ENCODE results near the gene ANTXRL. TPM values are rescaled to one million over a fixed set of nuclear protein-coding genes. Genes with fewer than 3 reads are reported as not detected.

The ANTXRL gene
- polyA plus RNA-seq, 1 of the 3 experiments (the other 2 are of a cell fraction), result not detected

DNA sequence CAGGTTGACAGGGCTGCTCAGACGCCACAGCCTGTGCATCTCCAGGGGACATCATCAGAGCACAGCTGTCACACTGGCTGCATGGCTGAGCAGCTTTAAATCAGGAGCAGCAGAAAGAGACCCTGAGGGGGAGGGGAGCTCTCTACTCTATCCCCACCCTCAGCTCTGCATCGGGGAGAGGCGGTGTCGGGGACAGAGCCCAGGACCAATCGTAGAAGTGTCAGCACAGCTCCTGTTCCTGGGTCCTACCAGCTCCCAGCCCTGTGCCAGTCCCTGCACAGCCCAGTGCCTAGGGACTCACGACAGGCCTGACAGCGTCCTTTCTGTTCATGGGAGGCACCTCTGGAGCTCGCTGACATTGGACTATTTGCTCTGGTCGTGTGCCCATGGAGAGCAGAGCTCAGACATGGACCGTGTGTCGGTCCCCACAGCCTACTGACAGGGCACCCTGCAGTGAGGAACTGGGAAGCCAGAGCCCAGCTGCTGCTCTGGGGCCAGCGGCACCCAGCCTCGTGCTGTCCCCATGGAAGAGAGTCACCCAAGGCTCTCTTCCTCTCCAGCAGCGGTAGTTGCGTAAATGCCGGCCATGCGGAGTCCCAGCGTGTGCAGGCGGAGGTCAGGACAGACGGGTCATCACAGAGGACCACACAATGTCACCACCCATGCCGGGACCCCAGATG, 20.4 kb upstream of the ANTXRL start:
- H3K4me3 ChIP-seq (ENCODE audit: low read depth in 2 of 2, low read length in 1 of 2), result no peak overlapping the region
- no peaks in the 10 kb centered on the region for H3F3A ChIP-seq (replicated peaks; ENCODE audit: insufficient read depth)
- no peak for DNase-seq
- no peak overlapping the region for H3K27ac ChIP-seq (ENCODE audit: low read depth in 2 of 2, low read length in 1 of 2)
- no peaks in the 10 kb centered on the region for H3K9me3 ChIP-seq
- POLR2A ChIA-PET, result interaction anchor here (0.8 kb wide), 1 partner anchor 19 kb away, joined by 4 read pairs; no protein-coding TSS in a partner anchor
- CTCF ChIA-PET, result interaction anchor here (0.9 to 3.3 kb wide), 3 partner anchors 11 to 45 kb away, joined by 3 to 19 read pairs (median 4); no protein-coding TSS in a partner anchor
- H3K4me1 ChIP-seq (ENCODE audit: control insufficient read depth in 1 of 2, insufficient read depth in 2 of 2, low read depth in 1 of 2, low read length in 1 of 2), result peaks cover 0 to 6% of the 10 kb centered on the region in 2 experiments; a peak in 1 of 4 replicates
- no peaks in the 10 kb centered on the region for H3K9me2 ChIP-seq
- H3K27me3 ChIP-seq (ENCODE audit: insufficient read depth), result no peaks in the 10 kb centered on the region
- no peaks in the 10 kb centered on the region for H4K20me1 ChIP-seq (ENCODE audit: insufficient read depth)
- no peak overlapping the region for H2AFZ ChIP-seq (ENCODE audit: low read depth)
- no peaks in the 10 kb centered on the region for H3K36me3 ChIP-seq (replicated peaks in 1 of 2; ENCODE audit: control insufficient read depth in 1 of 2, insufficient read depth in 2 of 2, low read length in 1 of 2)
- TF ChIP-seq, protein P1, sequence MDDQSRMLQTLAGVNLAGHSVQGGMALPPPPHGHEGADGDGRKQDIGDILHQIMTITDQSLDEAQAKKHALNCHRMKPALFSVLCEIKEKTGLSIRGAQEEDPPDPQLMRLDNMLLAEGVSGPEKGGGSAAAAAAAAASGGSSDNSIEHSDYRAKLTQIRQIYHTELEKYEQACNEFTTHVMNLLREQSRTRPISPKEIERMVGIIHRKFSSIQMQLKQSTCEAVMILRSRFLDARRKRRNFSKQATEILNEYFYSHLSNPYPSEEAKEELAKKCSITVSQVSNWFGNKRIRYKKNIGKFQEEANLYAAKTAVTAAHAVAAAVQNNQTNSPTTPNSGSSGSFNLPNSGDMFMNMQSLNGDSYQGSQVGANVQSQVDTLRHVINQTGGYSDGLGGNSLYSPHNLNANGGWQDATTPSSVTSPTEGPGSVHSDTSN (IDR thresholded peaks at IDR 0.05), result no peak
- no peak for TF ChIP-seq ELF1 (IDR thresholded peaks at IDR 0.05)
- 87% methylated on average over 13 of the region's 21 CpGs for WGBS (ENCODE audit: low lambda C conversion rate)
- no peak overlapping the region for H3K4me2 ChIP-seq
- H3K79me2 ChIP-seq (ENCODE audit: insufficient read depth), result no peaks in the 10 kb centered on the region
- H3K9ac ChIP-seq, result no peak overlapping the region

DNA sequence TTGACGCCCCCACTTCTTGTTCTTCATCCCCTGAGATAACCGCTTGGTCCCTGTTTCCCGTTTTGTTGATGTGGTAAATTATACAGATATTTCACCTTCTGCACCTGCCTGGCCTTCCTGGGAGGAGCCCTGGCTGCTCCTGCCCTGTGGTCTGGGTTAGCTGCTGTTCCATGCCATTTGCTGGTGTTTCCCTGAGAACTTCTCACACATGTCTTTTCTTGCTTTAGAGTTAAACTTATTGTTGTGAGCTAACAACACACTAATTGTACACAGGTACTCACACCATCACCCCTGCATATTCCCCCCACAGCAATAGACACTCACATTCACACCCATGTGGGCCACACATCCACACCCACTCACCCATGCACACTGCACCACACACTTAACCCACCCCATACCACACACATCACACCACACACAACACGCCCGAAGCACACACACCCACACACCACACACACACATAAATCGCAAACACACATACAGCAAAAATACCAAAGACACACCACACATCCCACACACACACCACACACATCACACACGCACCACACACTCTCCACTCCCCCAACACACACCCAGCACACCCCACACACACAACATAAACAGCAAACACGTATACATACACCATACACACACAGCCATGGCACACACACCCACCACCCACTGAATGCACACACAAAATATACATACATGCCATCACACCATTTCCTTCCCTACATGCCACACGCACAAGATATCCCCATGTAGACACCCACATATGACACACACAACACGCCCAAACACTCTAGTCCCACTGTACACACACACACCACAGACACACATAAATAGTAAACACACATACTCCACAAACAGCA, 19.4 kb upstream of the ANTXRL start:
- Histone ChIP-seq H2AFZ (ENCODE audit: low read depth) (no peak overlapping the region), H4K20me1 (ENCODE audit: insufficient read depth) (no peaks in the 10 kb centered on the region), H3K27ac (ENCODE audit: low read depth in 2 of 2, low read length in 1 of 2) (no peak overlapping the region), H3K9me2 (no peaks in the 10 kb centered on the region), H3K79me2 (ENCODE audit: insufficient read depth) (no peaks in the 10 kb centered on the region), H3K36me3 (replicated peaks in 1 of 2; ENCODE audit: control insufficient read depth in 1 of 2, insufficient read depth in 2 of 2, low read length in 1 of 2) (no peaks in the 10 kb centered on the region), H3F3A (replicated peaks; ENCODE audit: insufficient read depth) (no peaks in the 10 kb centered on the region), H3K4me3 (ENCODE audit: low read depth in 2 of 2, low read length in 1 of 2) (no peak overlapping the region), H3K27me3 (ENCODE audit: insufficient read depth) (no peaks in the 10 kb centered on the region), H3K9me3 (no peaks in the 10 kb centered on the region), H3K4me2 (no peak overlapping the region), H3K9ac (no peak overlapping the region), H3K4me1 (ENCODE audit: control insufficient read depth in 1 of 2, insufficient read depth in 2 of 2, low read depth in 1 of 2, low read length in 1 of 2) (peaks cover 0 to 6% of the 10 kb centered on the region in 2 experiments; a peak in 1 of 4 replicates)
- DNase-seq, result no peak
- ChIA-PET POLR2A (no interaction called here), CTCF (interaction anchor here (1.4 to 3.3 kb wide), 2 partner anchors 12 to 38 kb away, joined by 3 to 19 read pairs; no protein-coding TSS in a partner anchor)
- 39% methylated on average over 10 of the region's 10 CpGs for WGBS (ENCODE audit: low lambda C conversion rate)
- TF ChIP-seq GABPA (IDR thresholded peaks at IDR 0.05; ENCODE audit: low read depth) (no peak), RCOR1 (IDR thresholded peaks at IDR 0.05; ENCODE audit: low read length) (no peak), TEAD4 (IDR thresholded peaks at IDR 0.05; ENCODE audit: borderline replicate concordance, insufficient read depth) (no peak), MEF2A (IDR thresholded peaks at IDR 0.05; ENCODE audit: borderline replicate concordance, low read depth) (no peak), FOXJ3 (CRISPR knock-in tag; IDR thresholded peaks at IDR 0.05) (no peak)
- TF ChIP-seq, protein P2, sequence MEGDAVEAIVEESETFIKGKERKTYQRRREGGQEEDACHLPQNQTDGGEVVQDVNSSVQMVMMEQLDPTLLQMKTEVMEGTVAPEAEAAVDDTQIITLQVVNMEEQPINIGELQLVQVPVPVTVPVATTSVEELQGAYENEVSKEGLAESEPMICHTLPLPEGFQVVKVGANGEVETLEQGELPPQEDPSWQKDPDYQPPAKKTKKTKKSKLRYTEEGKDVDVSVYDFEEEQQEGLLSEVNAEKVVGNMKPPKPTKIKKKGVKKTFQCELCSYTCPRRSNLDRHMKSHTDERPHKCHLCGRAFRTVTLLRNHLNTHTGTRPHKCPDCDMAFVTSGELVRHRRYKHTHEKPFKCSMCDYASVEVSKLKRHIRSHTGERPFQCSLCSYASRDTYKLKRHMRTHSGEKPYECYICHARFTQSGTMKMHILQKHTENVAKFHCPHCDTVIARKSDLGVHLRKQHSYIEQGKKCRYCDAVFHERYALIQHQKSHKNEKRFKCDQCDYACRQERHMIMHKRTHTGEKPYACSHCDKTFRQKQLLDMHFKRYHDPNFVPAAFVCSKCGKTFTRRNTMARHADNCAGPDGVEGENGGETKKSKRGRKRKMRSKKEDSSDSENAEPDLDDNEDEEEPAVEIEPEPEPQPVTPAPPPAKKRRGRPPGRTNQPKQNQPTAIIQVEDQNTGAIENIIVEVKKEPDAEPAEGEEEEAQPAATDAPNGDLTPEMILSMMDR (IDR thresholded peaks at IDR 0.05), result no peak
- TF ChIP-seq, protein P3, sequence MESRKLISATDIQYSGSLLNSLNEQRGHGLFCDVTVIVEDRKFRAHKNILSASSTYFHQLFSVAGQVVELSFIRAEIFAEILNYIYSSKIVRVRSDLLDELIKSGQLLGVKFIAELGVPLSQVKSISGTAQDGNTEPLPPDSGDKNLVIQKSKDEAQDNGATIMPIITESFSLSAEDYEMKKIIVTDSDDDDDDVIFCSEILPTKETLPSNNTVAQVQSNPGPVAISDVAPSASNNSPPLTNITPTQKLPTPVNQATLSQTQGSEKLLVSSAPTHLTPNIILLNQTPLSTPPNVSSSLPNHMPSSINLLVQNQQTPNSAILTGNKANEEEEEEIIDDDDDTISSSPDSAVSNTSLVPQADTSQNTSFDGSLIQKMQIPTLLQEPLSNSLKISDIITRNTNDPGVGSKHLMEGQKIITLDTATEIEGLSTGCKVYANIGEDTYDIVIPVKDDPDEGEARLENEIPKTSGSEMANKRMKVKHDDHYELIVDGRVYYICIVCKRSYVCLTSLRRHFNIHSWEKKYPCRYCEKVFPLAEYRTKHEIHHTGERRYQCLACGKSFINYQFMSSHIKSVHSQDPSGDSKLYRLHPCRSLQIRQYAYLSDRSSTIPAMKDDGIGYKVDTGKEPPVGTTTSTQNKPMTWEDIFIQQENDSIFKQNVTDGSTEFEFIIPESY (IDR thresholded peaks at IDR 0.05; ENCODE audit: borderline replicate concordance, low read depth), result no peak
- TF ChIP-seq, protein P4, sequence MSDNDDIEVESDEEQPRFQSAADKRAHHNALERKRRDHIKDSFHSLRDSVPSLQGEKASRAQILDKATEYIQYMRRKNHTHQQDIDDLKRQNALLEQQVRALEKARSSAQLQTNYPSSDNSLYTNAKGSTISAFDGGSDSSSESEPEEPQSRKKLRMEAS (IDR thresholded peaks at IDR 0.05; ENCODE audit: low read depth), result no peak
